Ovary (tissue), 10 donors: ENCODE results near the gene DEAF1. TPM values are rescaled to one million over a fixed set of nuclear protein-coding genes. Genes with fewer than 3 reads are reported as not detected.
"Not testable (repeated sequence)": the region's sequence is repeated elsewhere in the genome, so short reads cannot be mapped to it uniquely, and the experiment has no call there.

Experiments
- DNase-seq, 5 donors: peaks; one replicate each; pipeline ENCODE4 v3.0.0-alpha.2; 2019 to 2020
- H3K27ac ChIP-seq, 2 donors: fragments of 200-600 bp; one replicate each; pipeline versions ENCODE4 v1.5.1 to v1.8.0; 2019 to 2022
- H3K27me3 ChIP-seq: fragments of 200-600 bp; one replicate; pipeline ENCODE4 v1.8.0; 2022
- H3K36me3 ChIP-seq: fragments of 200-600 bp; sonication (generic); one replicate; pipeline ENCODE4 v1.5.1; 2019
- H3K4me1 ChIP-seq: one replicate; pipeline ENCODE4 v1.8.1; 2013; ENCODE audit warnings: mild to moderate bottlenecking, moderate library complexity; ENCODE audit not compliant: insufficient read depth
- H3K4me3 ChIP-seq: fragments of 200-600 bp; sonication (generic); one replicate; pipeline ENCODE4 v1.5.1; 2017
- H3K9me3 ChIP-seq, 2 donors: fragments of 200-600 bp in 1 of 2; sonication (generic) in 1 of 2; one replicate each; pipeline versions ENCODE4 v1.5.1 to v1.8.1; 2013 to 2019; ENCODE audit warnings: mild to moderate bottlenecking in 1 of 2, moderate library complexity in 1 of 2
- EP300 ChIP-seq: sonication (generic); formaldehyde crosslinking; IDR thresholded peaks from one replicate; pipeline ENCODE4 v1.6.1; 2017; ENCODE audit warnings: antibody characterized with exemption
- POLR2A ChIP-seq: fragments of 450-650 bp; IDR thresholded peaks from one replicate; pipeline ENCODE4 v1.6.1; 2017; ENCODE audit warnings: antibody characterized with exemption, mild to moderate bottlenecking, moderate library complexity
- WGBS, 3 donors: extraction: QIAGEN DNeasy Blood & Tissue Kit in 1 of 3; methylation state at CpG; one replicate each; pipeline versions ENCODE4 v1.1.5 to v1.1.7; 2013 to 2017; 5-methylcytosine and 5-hydroxymethylcytosine counted together
- intact Hi-C, 4 donors: fragments of 100-400 bp; cut with DNase I; formaldehyde crosslinking; loops; one replicate each; pipeline versions ENCODE4 v1.11.0 to v1.15.1; 2022 to 2023
- long read RNA-seq, 3 donors: library from polyadenylated mRNA in 2 of 3; unstranded in 2 of 3; transcript quantifications; one replicate each; pipeline ENCODE4 v2.0.0 and lab custom pipeline, GENCODE V29; 2021 to 2026
- polyA plus RNA-seq, 2 donors: library from polyadenylated mRNA; stranded (reverse); fragments of 200-250 nt in 1 of 2; fragments of 350-450 nt in 1 of 2; fragmentation: Illumina TruSeq in 1 of 2; extraction: RNeasy Lipid Tissue Mini Kit (QIAGEN cat#74804) in 1 of 2; gene quantifications; one replicate each; pipeline ENCODE4 v1.2.3, GENCODE V29; 2013 to 2014
- total RNA-seq, 7 donors: library from RNA; depleted of rRNA in 2 of 7; stranded (reverse); fragments of >200 nt in 2 of 7; fragmentation: NEBNext Ultra II Directional in 3 of 7; extraction: Animal tissue kit (Norgen Biotek cat#: 25700) in 3 of 7; gene quantifications; one replicate each; pipeline versions ENCODE4 v1.1.0 to v1.2.4, GENCODE V29; 2016 to 2023
- TF ChIP-seq, protein P1 (sequence below), 3 donors: fragments of 450-650 bp in 2 of 3; fragments of 200-600 bp in 1 of 3; IDR thresholded peaks; one replicate each; pipeline versions ENCODE4 v1.5.1 to v1.8.0; 2016 to 2022; ENCODE audit warnings: antibody characterized with exemption in 3 of 3, mild to moderate bottlenecking in 1 of 3
- donor health status: DM: no; HTN: no; CAD: no; lungs with moderate emphysema.
- donor health status: DM: no; HTN: no; CAD: no.
- donor health status: Bipolar disorder and iron deficiency.
- donor health status: DM: yes; HTN: yes; CAD: no.
- donor health status: DM: no; HTN: no; CAD: no.
- donor health status: DM: yes; HTN: yes; CAD: no.

DEAF1 gene, protein sequence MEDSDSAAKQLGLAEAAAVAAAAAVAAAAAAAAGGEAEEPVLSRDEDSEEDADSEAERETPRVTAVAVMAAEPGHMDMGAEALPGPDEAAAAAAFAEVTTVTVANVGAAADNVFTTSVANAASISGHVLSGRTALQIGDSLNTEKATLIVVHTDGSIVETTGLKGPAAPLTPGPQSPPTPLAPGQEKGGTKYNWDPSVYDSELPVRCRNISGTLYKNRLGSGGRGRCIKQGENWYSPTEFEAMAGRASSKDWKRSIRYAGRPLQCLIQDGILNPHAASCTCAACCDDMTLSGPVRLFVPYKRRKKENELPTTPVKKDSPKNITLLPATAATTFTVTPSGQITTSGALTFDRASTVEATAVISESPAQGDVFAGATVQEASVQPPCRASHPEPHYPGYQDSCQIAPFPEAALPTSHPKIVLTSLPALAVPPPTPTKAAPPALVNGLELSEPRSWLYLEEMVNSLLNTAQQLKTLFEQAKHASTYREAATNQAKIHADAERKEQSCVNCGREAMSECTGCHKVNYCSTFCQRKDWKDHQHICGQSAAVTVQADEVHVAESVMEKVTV
- total RNA-seq (10 to 100 TPM; 15.5 to 43.4 (median 34.1) TPM), polyA plus RNA-seq (10 to 100 TPM; 10.2 to 23.9 TPM)
- long read RNA-seq, donor 1, partial matches to known transcripts = 29 of 101 reads
- long read RNA-seq, donor 1, other reads (novel, unspliced or antisense) = 66 of 101 reads
- long read RNA-seq, donor 2, transcript DEAF1-201 (12 exons, 2,500 nt) = major isoform, 10 of 110 reads
- long read RNA-seq, donor 2, partial matches to known transcripts = 53 of 110 reads
- long read RNA-seq, donor 2, other reads (novel, unspliced or antisense) = 47 of 110 reads
- long read RNA-seq, donor 3, transcript DEAF1-201 (12 exons, 2,500 nt) = major isoform, 55 of 116 reads
- long read RNA-seq, donor 3, partial matches to known transcripts = 13 of 116 reads
- long read RNA-seq, donor 3, other reads (novel, unspliced or antisense) = 48 of 116 reads

DNA sequence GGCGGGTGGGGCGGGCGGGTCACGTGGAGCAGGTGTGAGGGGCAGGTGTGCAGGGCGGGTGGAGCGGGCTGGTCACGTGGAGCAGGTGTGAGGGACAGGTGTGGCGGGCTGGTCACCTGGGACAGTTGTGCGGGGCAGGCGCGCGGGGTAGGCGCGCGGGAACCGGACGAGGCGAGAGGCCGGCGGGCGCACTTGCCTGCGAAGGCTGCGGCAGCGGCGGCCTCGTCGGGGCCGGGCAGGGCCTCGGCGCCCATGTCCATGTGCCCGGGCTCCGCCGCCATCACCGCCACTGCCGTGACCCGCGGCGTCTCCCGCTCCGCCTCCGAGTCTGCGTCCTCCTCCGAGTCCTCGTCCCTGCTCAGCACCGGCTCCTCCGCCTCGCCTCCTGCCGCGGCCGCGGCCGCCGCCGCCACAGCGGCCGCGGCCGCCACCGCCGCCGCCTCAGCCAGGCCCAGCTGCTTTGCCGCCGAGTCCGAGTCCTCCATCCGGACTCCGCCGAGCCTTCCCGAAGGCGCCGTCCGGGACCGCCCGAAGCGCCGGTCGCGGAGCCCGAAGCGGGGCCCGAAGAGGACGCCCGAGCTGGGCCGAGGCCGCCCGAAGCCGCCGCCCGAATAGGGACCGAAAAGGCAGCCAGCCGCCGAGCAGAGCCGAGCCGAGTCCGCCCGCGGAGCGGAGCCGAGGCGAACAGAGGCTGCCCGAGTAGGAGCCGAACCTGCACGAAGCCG is at the start of gene DEAF1:
TSS of gene DEAF1 (minus strand) at position 660 of the 725 bp plus-strand sequence. CDS start at position 485, 175 bp downstream.
- H3K27ac ChIP-seq = peak within 1 kb of the TSS; percentile 99 to 100
- intact Hi-C loops = no loop called here
- H3K9me3 ChIP-seq = no peaks in the 10 kb centered on the region
- H3K4me1 ChIP-seq = peaks cover 13% of the 10 kb centered on the region
- H3K4me3 ChIP-seq = peak within 1 kb of the TSS; percentile 100
- no peaks in the 10 kb centered on the region for H3K36me3 ChIP-seq
- WGBS, 3 donors = 1 to 2% (median 2%) methylated on average over 65 to 103 of the region's 103 CpGs
- no peak for TF ChIP-seq EP300
- TF ChIP-seq, protein P1, sequence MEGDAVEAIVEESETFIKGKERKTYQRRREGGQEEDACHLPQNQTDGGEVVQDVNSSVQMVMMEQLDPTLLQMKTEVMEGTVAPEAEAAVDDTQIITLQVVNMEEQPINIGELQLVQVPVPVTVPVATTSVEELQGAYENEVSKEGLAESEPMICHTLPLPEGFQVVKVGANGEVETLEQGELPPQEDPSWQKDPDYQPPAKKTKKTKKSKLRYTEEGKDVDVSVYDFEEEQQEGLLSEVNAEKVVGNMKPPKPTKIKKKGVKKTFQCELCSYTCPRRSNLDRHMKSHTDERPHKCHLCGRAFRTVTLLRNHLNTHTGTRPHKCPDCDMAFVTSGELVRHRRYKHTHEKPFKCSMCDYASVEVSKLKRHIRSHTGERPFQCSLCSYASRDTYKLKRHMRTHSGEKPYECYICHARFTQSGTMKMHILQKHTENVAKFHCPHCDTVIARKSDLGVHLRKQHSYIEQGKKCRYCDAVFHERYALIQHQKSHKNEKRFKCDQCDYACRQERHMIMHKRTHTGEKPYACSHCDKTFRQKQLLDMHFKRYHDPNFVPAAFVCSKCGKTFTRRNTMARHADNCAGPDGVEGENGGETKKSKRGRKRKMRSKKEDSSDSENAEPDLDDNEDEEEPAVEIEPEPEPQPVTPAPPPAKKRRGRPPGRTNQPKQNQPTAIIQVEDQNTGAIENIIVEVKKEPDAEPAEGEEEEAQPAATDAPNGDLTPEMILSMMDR (IDR thresholded peaks at IDR 0.05) = no peak
- peak; percentile 13 for TF ChIP-seq POLR2A
- no peaks in the 10 kb centered on the region for H3K27me3 ChIP-seq
- DNase-seq = peak; percentile 99 to 100 (median 100)

- Histone ChIP-seq H3K4me1 (peaks cover 7% of the 10 kb centered on the region), H3K27me3 (no peaks in the 10 kb centered on the region), H3K9me3 (no peaks in the 10 kb centered on the region), H3K27ac (no peak overlapping the region), H3K36me3 (no peaks in the 10 kb centered on the region), H3K4me3 (no peak overlapping the region)
- WGBS, 3 donors = 90 to 97% (median 92%) methylated on average over 4 of the region's 4 CpGs
- intact Hi-C loops = no loop called here
- no peak for DNase-seq
- TF ChIP-seq POLR2A (no peak), EP300 (no peak)
- TF ChIP-seq, protein P1 (IDR thresholded peaks at IDR 0.05) = no peak
These were observed 47.7 kb upstream of the DEAF1 start for GRCh38 chr11:742571-743201.

DNA sequence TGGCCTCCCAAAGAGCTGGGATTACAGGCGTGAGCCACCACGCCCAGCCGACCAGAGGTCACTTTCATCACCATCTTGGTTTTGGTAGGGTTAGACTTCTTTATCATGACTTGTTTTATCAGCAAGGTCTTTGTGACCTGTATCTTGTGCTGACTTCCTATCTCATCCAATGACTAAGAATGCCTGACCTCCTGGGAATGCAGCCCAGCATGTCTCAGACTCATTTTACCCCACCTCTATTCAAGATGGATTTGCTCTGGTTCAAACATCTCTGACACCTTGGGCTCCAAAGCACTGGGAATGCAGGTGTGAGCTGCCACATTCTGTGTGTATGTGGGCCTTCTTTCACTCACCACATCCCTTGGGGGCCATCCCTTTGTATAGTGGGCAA is 47.1 kb upstream of the DEAF1 start:
- Histone ChIP-seq H3K27me3 (no peaks in the 10 kb centered on the region), H3K27ac (no peak overlapping the region), H3K36me3 (no peaks in the 10 kb centered on the region), H3K4me3 (no peak overlapping the region), H3K4me1 (peaks cover 7% of the 10 kb centered on the region), H3K9me3 (no peaks in the 10 kb centered on the region)
- intact Hi-C loops = no loop called here
- 71 to 85% (median 81%) methylated on average over 3 of the region's 3 CpGs for WGBS, 3 donors
- DNase-seq = no peak
- TF ChIP-seq, protein P1 (IDR thresholded peaks at IDR 0.05) = no peak
- TF ChIP-seq EP300 = no peak
- TF ChIP-seq POLR2A = no peak

- intact Hi-C loops, H3K9me3 ChIP-seq, H3K4me3 ChIP-seq, H3K4me1 ChIP-seq, DNase-seq, H3K27ac ChIP-seq, H3K36me3 ChIP-seq, H3K27me3 ChIP-seq: not testable (repeated sequence)
- 62 to 63% (median 63%) methylated on average over 10 of the region's 10 CpGs for WGBS, 3 donors
These were observed 42.9 kb upstream of the DEAF1 start for GRCh38 chr11:737899-738298.
